GM18502 (cell line): ENCODE measurements around the gene CCDC74A.
"Not testable (repeated sequence)": the region's sequence is repeated elsewhere in the genome, so short reads cannot be mapped to it uniquely, and the experiment has no call there.

Experiments
- ATAC-seq: cut with Tn5 transposase; IDR thresholded peaks from one replicate; pipeline ENCODE4 v1.9.1; 2021; ENCODE audit warnings: mild to moderate bottlenecking; ENCODE audit not compliant: unreplicated experiment, poor library complexity

The CCDC74A gene

DNA sequence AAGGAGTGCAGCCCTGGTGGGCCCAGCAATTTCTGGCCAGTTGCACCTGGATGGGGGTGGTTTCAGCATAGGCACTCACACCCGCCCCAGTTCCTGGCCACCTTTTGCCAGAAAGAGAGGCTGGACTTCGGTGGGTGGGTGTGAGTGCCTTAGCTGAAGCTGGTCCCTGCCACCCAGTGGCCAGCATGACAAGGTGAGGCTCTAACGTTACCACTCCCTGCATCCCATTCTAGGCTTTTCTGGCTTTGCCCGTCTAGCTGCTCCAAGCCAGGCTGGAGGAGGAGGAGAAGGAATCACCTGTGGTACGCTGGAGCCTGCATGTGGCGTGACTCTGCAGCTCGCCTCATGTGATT is 17.1 kb downstream of the CCDC74A start:
- ATAC-seq = not testable (repeated sequence)

DNA sequence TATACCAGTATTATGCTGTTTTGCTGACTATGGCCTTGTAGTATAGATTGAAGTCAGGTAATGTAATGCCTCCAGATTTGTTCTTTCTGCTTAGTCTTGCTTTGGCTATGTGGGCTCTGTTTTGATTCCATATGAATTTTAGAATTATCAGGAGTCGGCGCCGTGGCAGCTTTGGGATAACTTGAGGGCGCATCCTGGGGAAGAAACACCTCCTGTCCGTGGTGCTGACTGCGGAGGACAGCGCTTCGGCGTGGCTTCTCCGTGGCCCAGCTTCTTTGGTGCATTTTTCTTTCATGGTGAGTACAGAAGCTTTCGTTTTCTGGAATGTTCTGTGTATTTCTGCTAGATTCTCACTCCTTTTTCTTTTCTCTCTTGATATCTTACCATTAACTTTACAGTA is 25.2 kb downstream of the CCDC74A start:
- ATAC-seq = no peak

DNA sequence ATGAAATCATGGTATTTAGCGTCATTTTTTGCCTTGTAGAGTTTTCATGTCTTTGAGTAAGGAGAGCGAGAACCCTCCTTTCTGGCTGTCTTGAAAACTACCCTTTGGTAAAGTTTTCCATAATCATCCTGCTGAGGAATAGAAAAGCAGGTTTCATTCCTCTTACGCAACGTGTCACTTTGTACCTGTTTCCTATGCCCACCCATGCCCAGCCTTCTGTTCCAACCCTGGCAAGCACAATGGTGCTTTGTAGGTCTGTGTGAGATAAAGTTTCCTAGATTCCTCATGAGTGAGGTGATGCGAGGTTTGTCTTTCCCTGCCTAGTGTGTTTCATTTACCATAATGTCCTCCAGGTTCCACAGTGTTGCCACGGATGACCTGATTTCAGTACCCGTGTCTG is 29.3 kb downstream of the CCDC74A start:
- ATAC-seq = no peak

DNA sequence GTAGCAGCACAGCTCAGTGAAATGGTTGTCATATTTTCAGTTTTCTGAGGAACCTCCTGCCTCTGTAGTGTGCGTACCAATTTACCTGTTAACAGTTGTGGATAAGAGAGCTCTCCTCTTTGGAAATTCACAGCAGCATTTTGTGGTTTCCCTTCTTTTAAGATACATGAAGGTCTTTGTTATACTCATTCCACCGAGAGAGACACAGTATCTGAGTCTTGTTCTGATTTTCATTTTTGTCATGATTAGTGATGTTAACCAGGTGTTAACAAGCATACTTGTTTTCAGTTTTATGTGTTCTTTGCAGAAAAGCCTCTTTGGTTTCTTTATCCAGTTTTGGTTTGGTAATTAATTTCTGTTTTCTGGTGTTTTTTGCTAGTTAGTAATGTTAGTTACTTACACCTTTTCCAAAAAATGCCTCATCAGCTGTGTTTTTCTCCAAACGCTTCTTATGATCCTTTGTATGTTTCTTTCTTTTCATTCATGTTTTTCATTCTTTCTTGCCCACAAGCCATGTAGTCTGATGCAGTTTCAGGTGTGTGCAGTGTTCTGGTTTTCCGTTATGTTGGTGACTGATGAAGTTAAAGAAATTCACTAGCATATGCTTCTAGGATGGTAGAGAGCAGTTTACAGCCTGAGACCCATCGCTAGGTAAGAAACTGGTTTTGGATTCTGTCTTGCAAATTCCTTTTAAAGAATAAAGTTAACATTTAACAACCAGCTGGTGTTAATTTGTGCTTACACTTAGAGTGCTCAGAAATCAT is 30.1 kb downstream of the CCDC74A start:
- no peak for ATAC-seq

DNA sequence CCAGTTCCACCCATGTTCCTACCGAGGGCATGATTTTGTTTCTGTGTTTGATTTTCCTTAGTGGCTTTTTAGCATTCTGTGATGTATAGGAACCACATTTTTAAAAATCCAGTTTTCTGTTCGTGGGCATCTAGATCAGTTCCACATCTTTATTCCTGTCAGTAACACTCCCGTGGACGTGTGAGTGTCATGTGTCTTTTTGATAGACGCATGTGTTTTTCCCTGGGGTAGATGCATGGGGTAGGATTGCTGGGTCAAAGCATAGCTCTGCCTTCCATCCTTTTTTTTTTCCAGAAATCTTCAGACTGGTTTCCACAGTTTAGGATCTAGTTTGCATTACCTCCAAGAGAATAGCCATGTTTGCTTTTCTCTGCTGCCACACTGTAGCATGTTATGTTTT is 38.7 kb downstream of the CCDC74A start:
- ATAC-seq = no peak

DNA sequence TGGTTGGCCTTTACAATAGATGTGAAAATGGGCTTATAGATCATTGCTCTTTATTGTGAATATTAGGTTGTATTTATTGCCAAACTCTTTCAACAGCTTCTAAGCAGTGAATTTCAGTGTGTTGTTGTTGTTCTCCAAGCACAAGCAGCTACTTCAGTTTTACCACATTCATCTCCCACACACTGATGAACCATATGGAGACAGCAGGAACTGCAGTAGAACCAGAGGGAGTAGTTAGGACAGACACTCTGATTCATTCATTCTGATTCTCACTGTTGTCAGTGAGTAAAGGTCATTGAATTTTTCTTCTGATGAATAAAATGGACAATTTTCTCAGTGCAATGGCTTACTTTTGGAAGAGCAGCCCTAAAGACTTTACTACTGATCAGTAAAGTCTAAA is 40.2 kb downstream of the CCDC74A start:
- ATAC-seq = no peak

DNA sequence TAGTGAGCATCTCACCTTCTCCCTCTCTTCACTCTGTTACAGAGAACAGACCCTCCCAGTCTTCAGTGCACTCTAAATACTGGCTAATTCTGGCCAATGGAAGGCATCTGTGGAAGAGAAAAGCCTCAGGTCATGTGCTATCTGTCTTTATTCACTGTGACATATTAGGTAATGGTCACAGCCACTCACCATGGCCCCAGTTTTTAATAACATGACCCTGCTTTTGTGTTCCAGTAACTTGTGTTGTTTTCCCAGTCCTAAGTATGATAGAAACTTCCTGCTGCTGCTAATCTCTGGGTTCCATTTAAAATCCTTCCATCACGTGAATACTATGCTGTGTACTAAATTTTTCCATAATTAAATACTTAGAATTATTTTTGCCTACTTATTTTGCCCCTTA is 40.7 kb downstream of the CCDC74A start:
- ATAC-seq = not testable (repeated sequence)

DNA sequence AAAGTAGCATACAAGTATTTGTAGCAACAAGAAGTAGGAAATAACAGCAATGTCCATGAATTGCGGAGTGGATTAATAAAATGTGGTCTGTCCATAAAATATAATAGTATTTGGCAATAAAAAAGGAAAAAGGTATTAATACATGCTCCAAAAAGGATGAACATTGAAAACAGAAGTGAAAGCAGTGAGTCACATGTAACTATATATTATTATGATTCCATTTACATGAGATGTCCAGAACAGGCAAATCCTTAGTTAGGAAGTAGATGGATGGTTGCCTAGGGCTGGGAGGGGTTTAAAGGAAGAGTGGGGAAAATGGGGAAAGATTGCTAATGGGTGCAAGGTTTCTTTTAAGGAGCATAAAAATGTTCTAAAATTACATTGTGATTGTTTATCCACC is 44.5 kb downstream of the CCDC74A start:
- ATAC-seq = no peak

DNA sequence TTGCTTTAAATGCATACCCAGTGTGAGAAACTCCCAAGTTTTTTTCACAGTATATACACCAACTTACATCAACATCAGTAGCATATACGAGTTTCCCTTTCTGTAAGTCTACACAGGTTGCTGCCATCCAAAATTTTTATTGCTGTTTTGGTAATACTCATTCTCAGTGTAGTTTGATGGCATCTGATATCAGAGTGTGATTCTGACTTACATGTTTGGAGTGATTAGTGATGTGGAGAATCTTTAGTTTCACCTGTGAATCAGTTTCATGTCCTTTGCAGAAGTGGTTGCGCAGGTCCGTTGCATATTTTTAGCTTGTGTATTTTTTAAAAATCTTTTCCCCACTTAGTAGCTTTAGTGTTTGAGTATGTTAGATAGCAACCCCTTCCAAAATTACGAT is 50.1 kb downstream of the CCDC74A start:
- ATAC-seq = no peak

DNA sequence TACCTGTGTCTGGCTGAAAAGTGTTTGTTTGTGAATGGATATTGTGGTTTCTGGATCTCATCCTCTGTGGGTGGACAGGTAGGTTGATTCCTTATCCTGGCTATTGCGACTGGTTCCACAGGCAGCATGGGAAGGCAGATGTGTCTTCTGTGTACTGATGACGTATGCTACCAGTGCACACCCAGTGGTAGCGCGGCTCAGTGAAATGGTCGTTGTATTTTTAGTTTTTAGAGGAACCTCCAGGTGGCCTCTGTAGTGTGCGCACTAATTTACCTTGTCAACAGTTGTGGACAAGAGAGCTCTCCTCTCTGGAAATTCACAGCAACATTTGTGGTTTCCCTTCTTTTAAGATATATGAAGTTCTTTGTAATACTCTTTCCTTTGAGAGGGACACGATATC is 52.5 kb downstream of the CCDC74A start:
- ATAC-seq = no peak
